ENCODE measurements around the gene GPR52.
A peak's percentile ranks its signal among the peaks of the same experiment; 100 is the strongest.

GPR52 gene

DNA sequence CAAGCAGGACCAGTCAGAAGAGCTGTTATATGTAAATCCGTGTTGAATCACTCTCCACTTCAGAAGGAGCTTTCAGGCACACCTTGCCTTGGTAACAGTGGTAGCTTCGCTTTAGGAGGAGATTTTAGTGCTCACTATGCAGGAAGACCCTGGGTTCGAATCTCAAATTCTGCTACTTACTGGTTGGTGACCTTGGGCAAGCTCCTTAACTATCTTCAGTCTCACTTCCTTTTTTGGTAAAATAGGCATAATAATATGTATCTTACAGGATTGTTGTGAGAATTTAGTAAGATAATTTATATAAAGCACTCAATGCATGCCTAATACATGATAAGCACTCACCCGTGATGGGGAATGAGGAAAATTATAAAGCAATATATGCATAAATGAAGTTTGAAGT is 46.7 kb upstream of the GPR52 start:
- H3K36me3 ChIP-seq (ENCODE audit: control insufficient read depth in 2 of 2, insufficient read depth in 1 of 2, low read length in 2 of 2): peaks cover 0 to 4% of the 10 kb centered on the region in 2 experiments; a peak in 1 of 3 replicates
- H3K27ac ChIP-seq (ENCODE audit: extremely low read depth, low read depth, low read length): no peak overlapping the region
- no peaks in the 10 kb centered on the region for H3K9me3 ChIP-seq (ENCODE audit: control insufficient read depth, insufficient read depth, low read depth, low read length)
- TF ChIP-seq ZNF48 (tag by site-specific recombination; IDR thresholded peaks at IDR 0.05) (no peak), ZNF629 (tag by site-specific recombination; IDR thresholded peaks at IDR 0.05) (no peak), ZNF529 (tag by site-specific recombination; IDR thresholded peaks at IDR 0.05; ENCODE audit: insufficient replicate concordance) (no peak), ZNF843 (tag by site-specific recombination; IDR thresholded peaks at IDR 0.05) (no peak), ZNF157 (tag by site-specific recombination; IDR thresholded peaks at IDR 0.05) (no peak), ZBTB10 (tag by site-specific recombination; IDR thresholded peaks at IDR 0.05) (no peak), ZNF146 (tag by site-specific recombination; IDR thresholded peaks at IDR 0.05) (no peak)
- TF ChIP-seq, protein P1, sequence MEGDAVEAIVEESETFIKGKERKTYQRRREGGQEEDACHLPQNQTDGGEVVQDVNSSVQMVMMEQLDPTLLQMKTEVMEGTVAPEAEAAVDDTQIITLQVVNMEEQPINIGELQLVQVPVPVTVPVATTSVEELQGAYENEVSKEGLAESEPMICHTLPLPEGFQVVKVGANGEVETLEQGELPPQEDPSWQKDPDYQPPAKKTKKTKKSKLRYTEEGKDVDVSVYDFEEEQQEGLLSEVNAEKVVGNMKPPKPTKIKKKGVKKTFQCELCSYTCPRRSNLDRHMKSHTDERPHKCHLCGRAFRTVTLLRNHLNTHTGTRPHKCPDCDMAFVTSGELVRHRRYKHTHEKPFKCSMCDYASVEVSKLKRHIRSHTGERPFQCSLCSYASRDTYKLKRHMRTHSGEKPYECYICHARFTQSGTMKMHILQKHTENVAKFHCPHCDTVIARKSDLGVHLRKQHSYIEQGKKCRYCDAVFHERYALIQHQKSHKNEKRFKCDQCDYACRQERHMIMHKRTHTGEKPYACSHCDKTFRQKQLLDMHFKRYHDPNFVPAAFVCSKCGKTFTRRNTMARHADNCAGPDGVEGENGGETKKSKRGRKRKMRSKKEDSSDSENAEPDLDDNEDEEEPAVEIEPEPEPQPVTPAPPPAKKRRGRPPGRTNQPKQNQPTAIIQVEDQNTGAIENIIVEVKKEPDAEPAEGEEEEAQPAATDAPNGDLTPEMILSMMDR (tag by site-specific recombination; IDR thresholded peaks at IDR 0.05): no peak
- TF ChIP-seq, protein P2, sequence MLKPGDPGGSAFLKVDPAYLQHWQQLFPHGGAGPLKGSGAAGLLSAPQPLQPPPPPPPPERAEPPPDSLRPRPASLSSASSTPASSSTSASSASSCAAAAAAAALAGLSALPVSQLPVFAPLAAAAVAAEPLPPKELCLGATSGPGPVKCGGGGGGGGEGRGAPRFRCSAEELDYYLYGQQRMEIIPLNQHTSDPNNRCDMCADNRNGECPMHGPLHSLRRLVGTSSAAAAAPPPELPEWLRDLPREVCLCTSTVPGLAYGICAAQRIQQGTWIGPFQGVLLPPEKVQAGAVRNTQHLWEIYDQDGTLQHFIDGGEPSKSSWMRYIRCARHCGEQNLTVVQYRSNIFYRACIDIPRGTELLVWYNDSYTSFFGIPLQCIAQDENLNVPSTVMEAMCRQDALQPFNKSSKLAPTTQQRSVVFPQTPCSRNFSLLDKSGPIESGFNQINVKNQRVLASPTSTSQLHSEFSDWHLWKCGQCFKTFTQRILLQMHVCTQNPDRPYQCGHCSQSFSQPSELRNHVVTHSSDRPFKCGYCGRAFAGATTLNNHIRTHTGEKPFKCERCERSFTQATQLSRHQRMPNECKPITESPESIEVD (tag by site-specific recombination; IDR thresholded peaks at IDR 0.05): no peak
- TF ChIP-seq, protein P3, sequence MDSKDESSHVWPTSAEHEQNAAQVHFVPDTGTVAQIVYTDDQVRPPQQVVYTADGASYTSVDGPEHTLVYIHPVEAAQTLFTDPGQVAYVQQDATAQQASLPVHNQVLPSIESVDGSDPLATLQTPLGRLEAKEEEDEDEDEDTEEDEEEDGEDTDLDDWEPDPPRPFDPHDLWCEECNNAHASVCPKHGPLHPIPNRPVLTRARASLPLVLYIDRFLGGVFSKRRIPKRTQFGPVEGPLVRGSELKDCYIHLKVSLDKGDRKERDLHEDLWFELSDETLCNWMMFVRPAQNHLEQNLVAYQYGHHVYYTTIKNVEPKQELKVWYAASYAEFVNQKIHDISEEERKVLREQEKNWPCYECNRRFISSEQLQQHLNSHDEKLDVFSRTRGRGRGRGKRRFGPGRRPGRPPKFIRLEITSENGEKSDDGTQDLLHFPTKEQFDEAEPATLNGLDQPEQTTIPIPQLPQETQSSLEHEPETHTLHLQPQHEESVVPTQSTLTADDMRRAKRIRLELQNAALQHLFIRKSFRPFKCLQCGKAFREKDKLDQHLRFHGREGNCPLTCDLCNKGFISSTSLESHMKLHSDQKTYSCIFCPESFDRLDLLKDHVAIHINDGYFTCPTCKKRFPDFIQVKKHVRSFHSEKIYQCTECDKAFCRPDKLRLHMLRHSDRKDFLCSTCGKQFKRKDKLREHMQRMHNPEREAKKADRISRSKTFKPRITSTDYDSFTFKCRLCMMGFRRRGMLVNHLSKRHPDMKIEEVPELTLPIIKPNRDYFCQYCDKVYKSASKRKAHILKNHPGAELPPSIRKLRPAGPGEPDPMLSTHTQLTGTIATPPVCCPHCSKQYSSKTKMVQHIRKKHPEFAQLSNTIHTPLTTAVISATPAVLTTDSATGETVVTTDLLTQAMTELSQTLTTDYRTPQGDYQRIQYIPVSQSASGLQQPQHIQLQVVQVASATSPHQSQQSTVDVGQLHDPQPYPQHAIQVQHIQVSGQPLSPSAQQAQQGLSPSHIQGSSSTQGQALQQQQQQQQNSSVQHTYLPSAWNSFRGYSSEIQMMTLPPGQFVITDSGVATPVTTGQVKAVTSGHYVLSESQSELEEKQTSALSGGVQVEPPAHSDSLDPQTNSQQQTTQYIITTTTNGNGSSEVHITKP (tag by site-specific recombination; IDR thresholded peaks at IDR 0.05): no peak
- ChIA-PET CTCF (no interaction called here), POLR2A (no interaction called here)
- H3K4me1 ChIP-seq (ENCODE audit: control insufficient read depth, insufficient read depth, low read length): no peaks in the 10 kb centered on the region
- no peak overlapping the region for H3K4me3 ChIP-seq (ENCODE audit: low read depth, low read length)

DNA sequence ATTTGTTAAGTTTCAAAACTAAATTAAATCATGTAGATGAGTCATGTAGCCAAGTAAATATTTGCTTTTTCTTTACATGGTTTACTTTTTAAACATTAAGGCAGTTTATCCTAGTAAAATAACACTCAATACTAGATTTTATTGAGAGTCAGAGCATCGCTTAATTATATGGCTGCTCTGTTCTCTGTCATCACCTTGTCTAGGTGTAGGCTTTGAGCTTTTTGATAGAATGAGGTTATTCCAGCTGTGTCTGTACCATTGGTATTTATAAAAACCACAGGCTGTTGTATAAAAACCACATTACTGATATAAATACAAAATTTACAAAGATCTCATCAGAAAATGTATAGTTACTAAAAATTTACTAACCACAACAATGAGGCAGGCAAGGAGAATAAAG is 42.5 kb upstream of the GPR52 start:
- Histone ChIP-seq H3K9me3 (ENCODE audit: control insufficient read depth, insufficient read depth, low read depth, low read length) (no peaks in the 10 kb centered on the region), H3K4me1 (ENCODE audit: control insufficient read depth, insufficient read depth, low read length) (no peaks in the 10 kb centered on the region), H3K4me3 (ENCODE audit: low read depth, low read length) (no peak overlapping the region), H3K27ac (ENCODE audit: extremely low read depth, low read depth, low read length) (no peak overlapping the region), H3K36me3 (ENCODE audit: control insufficient read depth in 2 of 2, insufficient read depth in 1 of 2, low read length in 2 of 2) (no peaks in the 10 kb centered on the region)
- ChIA-PET POLR2A (no interaction called here), CTCF (interaction anchor here (0.5 kb wide), 1 partner anchor 11 kb away, joined by 3 read pairs; no protein-coding TSS in a partner anchor)
- TF ChIP-seq ZNF341 (tag by site-specific recombination; IDR thresholded peaks at IDR 0.05; ENCODE audit: low read depth): no peak
- TF ChIP-seq SP7 (tag by site-specific recombination; IDR thresholded peaks at IDR 0.05): peak; percentile 38
- TF ChIP-seq, protein P2 (tag by site-specific recombination; IDR thresholded peaks at IDR 0.05): 0 out of 2 replicates have a peak, but pooled peaks have one; percentile 19
